Neural cell (in vitro differentiated cells): ENCODE results near the gene PTPRT. TPM values are rescaled to one million over a fixed set of nuclear protein-coding genes. Genes with fewer than 3 reads are reported as not detected.

Experiments
- H2AFZ ChIP-seq: fragments of 200-600, 300-800 bp; sonication (generic), shearing (Covaris generic); 2 replicates; pipeline ENCODE4 v1.6.0; 2014; ENCODE audit warnings: low read depth, mild to moderate bottlenecking, antibody characterized with exemption, low read length, moderate library complexity
- H3F3A ChIP-seq: fragments of 200-600 bp; shearing (Covaris generic); 2 replicates; pipeline ENCODE4 v1.6.1; 2016; ENCODE audit warnings: mild to moderate bottlenecking, moderate library complexity, mixed read lengths, antibody characterized with exemption, low read length; ENCODE audit not compliant: insufficient read depth, poor library complexity, severe bottlenecking
- H3K27ac ChIP-seq: fragments of 200-600, 300-800 bp; sonication (generic), shearing (Covaris generic); 2 replicates; pipeline ENCODE4 v1.5.1; 2014; ENCODE audit warnings: mild to moderate bottlenecking, low read length, moderate library complexity
- H3K27me3 ChIP-seq: fragments of 300-800, 200-600 bp; sonication (generic), shearing (Covaris generic); 2 replicates; pipeline ENCODE4 v1.6.0; 2014; ENCODE audit warnings: mild to moderate bottlenecking, low read depth, low read length, moderate library complexity; ENCODE audit not compliant: insufficient read depth
- H3K36me3 ChIP-seq: fragments of 300-800, 200-600 bp; sonication (generic), shearing (Covaris generic); 2 replicates; pipeline ENCODE4 v1.5.1; 2014; ENCODE audit warnings: mild to moderate bottlenecking, antibody characterized with exemption, low read length, moderate library complexity; ENCODE audit not compliant: insufficient read depth
- H3K4me2 ChIP-seq: fragments of 300-800, 200-600 bp; sonication (generic), shearing (Covaris generic); 2 replicates; pipeline ENCODE4 v1.6.0; 2014; ENCODE audit warnings: mild to moderate bottlenecking, low read length
- H3K4me3 ChIP-seq: fragments of 300-800, 200-600 bp; sonication (generic), shearing (Covaris generic); 2 replicates; pipeline ENCODE4 v1.5.1; 2014; ENCODE audit warnings: mild to moderate bottlenecking, low read length, moderate library complexity
- H3K79me2 ChIP-seq: fragments of 200-600 bp; shearing (Covaris generic); replicated peaks from 2 replicates; pipeline ENCODE4 v1.6.0; 2014; ENCODE audit warnings: mild to moderate bottlenecking, low read length, moderate library complexity; ENCODE audit not compliant: insufficient read depth
- H3K9ac ChIP-seq: fragments of 300-800, 200-600 bp; sonication (generic), shearing (Covaris generic); 2 replicates; pipeline ENCODE4 v1.6.1; 2016; ENCODE audit warnings: mild to moderate bottlenecking, low read length, mixed read lengths
- H3K9me2 ChIP-seq: fragments of 200-600 bp; shearing (Covaris generic); 2 replicates; pipeline ENCODE4 v1.6.1; 2016; ENCODE audit warnings: mild to moderate bottlenecking, low read length, mixed read lengths; ENCODE audit not compliant: insufficient read depth
- H3K9me3 ChIP-seq: fragments of 200-600, 300-800 bp; sonication (generic), shearing (Covaris generic); 2 replicates; pipeline ENCODE4 v1.6.1; 2016; ENCODE audit warnings: mild to moderate bottlenecking, mixed run types, low read length, moderate library complexity, mixed read lengths
- H4K20me1 ChIP-seq: fragments of 200-600 bp; shearing (Covaris generic); 2 replicates; pipeline ENCODE4 v1.6.1; 2016; ENCODE audit warnings: mild to moderate bottlenecking, mixed run types; ENCODE audit not compliant: insufficient read depth
- EP300 ChIP-seq: fragments of 450-650 bp; conservative IDR thresholded peaks from 2 replicates; pipeline ENCODE4 v1.6.1; 2014; ENCODE audit warnings: antibody characterized with exemption, mild to moderate bottlenecking, moderate library complexity; ENCODE audit not compliant: poor library complexity, severe bottlenecking
- EZH2 ChIP-seq: fragments of 200-600, 300-800 bp; shearing (Covaris generic), sonication (generic); IDR thresholded peaks from 2 replicates; pipeline ENCODE4 v1.6.1; 2014; ENCODE audit warnings: antibody characterized with exemption, low read length, borderline replicate concordance, mild to moderate bottlenecking; ENCODE audit not compliant: insufficient read depth, poor library complexity, severe bottlenecking
- MXI1 ChIP-seq: fragments of 450-650 bp; conservative IDR thresholded peaks from 2 replicates; pipeline ENCODE4 v1.6.1; 2014; ENCODE audit warnings: antibody characterized with exemption, mild to moderate bottlenecking; ENCODE audit not compliant: poor library complexity, severe bottlenecking
- POLR2AphosphoS5 ChIP-seq: IDR thresholded peaks from 2 replicates; pipeline ENCODE4 v1.6.1; 2012
- RAD21 ChIP-seq: fragments of 450-650 bp; conservative IDR thresholded peaks from 2 replicates; pipeline ENCODE4 v1.6.1; 2014; ENCODE audit warnings: antibody characterized with exemption, mild to moderate bottlenecking, moderate library complexity
- SMC3 ChIP-seq: fragments of 450-650 bp; conservative IDR thresholded peaks from 2 replicates; pipeline ENCODE4 v1.6.1; 2014; ENCODE audit warnings: antibody characterized with exemption, mild to moderate bottlenecking, moderate library complexity; ENCODE audit not compliant: poor library complexity
- TAF1 ChIP-seq: IDR thresholded peaks from 2 replicates; pipeline ENCODE4 v1.6.1; 2012; ENCODE audit warnings: low read depth
- polyA plus RNA-seq: library from polyadenylated mRNA; depleted of rRNA; stranded (reverse); fragments of >200 nt; gene quantifications from 2 replicates; pipeline ENCODE4 v1.2.3, GENCODE V29; 2014
- TF ChIP-seq, protein P1 (sequence below): fragments of 450-650 bp; IDR thresholded peaks from 2 replicates; pipeline ENCODE4 v1.5.1; 2014; ENCODE audit warnings: antibody characterized with exemption, mild to moderate bottlenecking, moderate library complexity; ENCODE audit not compliant: poor library complexity, severe bottlenecking
- TF ChIP-seq, protein P2 (sequence below): IDR thresholded peaks from 2 replicates; pipeline ENCODE4 v1.6.1; 2012; ENCODE audit warnings: borderline replicate concordance

PTPRT gene
- polyA plus RNA-seq, 1 donor from 2014 or later = 9.2 TPM

DNA sequence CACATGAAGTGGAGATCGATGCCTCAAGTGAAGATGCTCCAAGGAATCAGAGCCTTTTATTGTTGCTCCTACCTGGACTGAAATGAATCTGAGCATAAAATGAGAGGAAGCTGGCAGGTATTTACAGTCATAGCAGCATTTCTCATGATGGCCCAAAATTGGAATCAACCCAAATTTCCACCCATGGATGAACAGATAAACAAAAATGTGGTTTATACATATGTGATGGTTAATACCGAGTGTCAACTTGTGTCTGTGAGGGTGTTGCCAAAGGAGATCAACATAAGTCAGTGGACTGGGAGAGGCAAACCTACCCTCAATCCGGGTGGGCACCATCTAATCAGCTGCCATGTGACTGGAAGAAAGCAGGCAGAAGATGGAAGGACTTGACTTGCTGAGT, 178.2 kb downstream of the PTPRT start:
- no peaks in the 10 kb centered on the region for H3K79me2 ChIP-seq
- TF ChIP-seq TAF1 (no peak), POLR2AphosphoS5 (no peak), EZH2 (no peak), SMC3 (no peak), RAD21 (no peak), EP300 (no peak), MXI1 (no peak)
- TF ChIP-seq, protein P1, sequence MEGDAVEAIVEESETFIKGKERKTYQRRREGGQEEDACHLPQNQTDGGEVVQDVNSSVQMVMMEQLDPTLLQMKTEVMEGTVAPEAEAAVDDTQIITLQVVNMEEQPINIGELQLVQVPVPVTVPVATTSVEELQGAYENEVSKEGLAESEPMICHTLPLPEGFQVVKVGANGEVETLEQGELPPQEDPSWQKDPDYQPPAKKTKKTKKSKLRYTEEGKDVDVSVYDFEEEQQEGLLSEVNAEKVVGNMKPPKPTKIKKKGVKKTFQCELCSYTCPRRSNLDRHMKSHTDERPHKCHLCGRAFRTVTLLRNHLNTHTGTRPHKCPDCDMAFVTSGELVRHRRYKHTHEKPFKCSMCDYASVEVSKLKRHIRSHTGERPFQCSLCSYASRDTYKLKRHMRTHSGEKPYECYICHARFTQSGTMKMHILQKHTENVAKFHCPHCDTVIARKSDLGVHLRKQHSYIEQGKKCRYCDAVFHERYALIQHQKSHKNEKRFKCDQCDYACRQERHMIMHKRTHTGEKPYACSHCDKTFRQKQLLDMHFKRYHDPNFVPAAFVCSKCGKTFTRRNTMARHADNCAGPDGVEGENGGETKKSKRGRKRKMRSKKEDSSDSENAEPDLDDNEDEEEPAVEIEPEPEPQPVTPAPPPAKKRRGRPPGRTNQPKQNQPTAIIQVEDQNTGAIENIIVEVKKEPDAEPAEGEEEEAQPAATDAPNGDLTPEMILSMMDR = no peak
- TF ChIP-seq, protein P2, sequence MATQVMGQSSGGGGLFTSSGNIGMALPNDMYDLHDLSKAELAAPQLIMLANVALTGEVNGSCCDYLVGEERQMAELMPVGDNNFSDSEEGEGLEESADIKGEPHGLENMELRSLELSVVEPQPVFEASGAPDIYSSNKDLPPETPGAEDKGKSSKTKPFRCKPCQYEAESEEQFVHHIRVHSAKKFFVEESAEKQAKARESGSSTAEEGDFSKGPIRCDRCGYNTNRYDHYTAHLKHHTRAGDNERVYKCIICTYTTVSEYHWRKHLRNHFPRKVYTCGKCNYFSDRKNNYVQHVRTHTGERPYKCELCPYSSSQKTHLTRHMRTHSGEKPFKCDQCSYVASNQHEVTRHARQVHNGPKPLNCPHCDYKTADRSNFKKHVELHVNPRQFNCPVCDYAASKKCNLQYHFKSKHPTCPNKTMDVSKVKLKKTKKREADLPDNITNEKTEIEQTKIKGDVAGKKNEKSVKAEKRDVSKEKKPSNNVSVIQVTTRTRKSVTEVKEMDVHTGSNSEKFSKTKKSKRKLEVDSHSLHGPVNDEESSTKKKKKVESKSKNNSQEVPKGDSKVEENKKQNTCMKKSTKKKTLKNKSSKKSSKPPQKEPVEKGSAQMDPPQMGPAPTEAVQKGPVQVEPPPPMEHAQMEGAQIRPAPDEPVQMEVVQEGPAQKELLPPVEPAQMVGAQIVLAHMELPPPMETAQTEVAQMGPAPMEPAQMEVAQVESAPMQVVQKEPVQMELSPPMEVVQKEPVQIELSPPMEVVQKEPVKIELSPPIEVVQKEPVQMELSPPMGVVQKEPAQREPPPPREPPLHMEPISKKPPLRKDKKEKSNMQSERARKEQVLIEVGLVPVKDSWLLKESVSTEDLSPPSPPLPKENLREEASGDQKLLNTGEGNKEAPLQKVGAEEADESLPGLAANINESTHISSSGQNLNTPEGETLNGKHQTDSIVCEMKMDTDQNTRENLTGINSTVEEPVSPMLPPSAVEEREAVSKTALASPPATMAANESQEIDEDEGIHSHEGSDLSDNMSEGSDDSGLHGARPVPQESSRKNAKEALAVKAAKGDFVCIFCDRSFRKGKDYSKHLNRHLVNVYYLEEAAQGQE = no peak
- no peak overlapping the region for H3K27ac ChIP-seq

GRCh38 chr20:43009532-43009931, 180.2 kb downstream of the PTPRT start:
- Histone ChIP-seq H2AFZ (no peak overlapping the region), H3K27ac (no peak overlapping the region), H3K4me2 (no peak overlapping the region), H3K27me3 (no peaks in the 10 kb centered on the region), H4K20me1 (no peaks in the 10 kb centered on the region), H3K9me2 (no peaks in the 10 kb centered on the region), H3K9ac (no peak overlapping the region), H3K9me3 (no peaks in the 10 kb centered on the region), H3K79me2 (no peaks in the 10 kb centered on the region), H3K4me3 (no peak overlapping the region), H3F3A (no peaks in the 10 kb centered on the region), H3K36me3 (no peaks in the 10 kb centered on the region)
- TF ChIP-seq POLR2AphosphoS5 = no peak
- no peak for TF ChIP-seq TAF1
- TF ChIP-seq MXI1 = no peak
- no peak for TF ChIP-seq RAD21
- TF ChIP-seq EP300 = no peak
- TF ChIP-seq, protein P2 = no peak
- no peak for TF ChIP-seq SMC3
- TF ChIP-seq EZH2 = no peak
- TF ChIP-seq, protein P1 = no peak

More for the DNA sequence above, 178.2 kb downstream of the PTPRT start:
- H3K9me3 ChIP-seq = no peaks in the 10 kb centered on the region
- no peak overlapping the region for H3K9ac ChIP-seq
- H3K4me2 ChIP-seq = no peak overlapping the region
- H3F3A ChIP-seq = no peaks in the 10 kb centered on the region
- no peaks in the 10 kb centered on the region for H3K36me3 ChIP-seq
- H3K9me2 ChIP-seq = no peaks in the 10 kb centered on the region
- H4K20me1 ChIP-seq = no peaks in the 10 kb centered on the region
- H2AFZ ChIP-seq = no peak overlapping the region
- H3K4me3 ChIP-seq = no peak overlapping the region
- H3K27me3 ChIP-seq = no peaks in the 10 kb centered on the region
